Chondrocyte (in vitro differentiated cells): ENCODE data around the gene PRR35. TPM values are rescaled to one million over a fixed set of nuclear protein-coding genes. Genes with fewer than 3 reads are reported as not detected.

Experiments used
- DNase-seq: peaks from one replicate; pipeline ENCODE4 v3.0.0; 2021; ENCODE audit warnings: mixed read lengths, low spot score
- H3K27ac Mint-ChIP-seq: one replicate; pipeline ENCODE4 v1.8.0; 2021; ENCODE audit warnings: mild to moderate bottlenecking, moderate library complexity, mixed read lengths; ENCODE audit not compliant: unreplicated experiment
- H3K27me3 Mint-ChIP-seq: 2 replicates; pipeline ENCODE4 v1.8.0; 2021; ENCODE audit warnings: low read depth, mixed read lengths
- H3K36me3 Mint-ChIP-seq: 2 replicates; pipeline ENCODE4 v1.8.0; 2021; ENCODE audit warnings: low read depth, mixed read lengths
- H3K4me1 Mint-ChIP-seq: 2 replicates; pipeline ENCODE4 v1.8.0; 2021; ENCODE audit warnings: low read depth, mild to moderate bottlenecking, mixed read lengths
- H3K4me3 Mint-ChIP-seq: one replicate; pipeline ENCODE4 v1.8.0; 2021; ENCODE audit warnings: mild to moderate bottlenecking, moderate library complexity, mixed read lengths; ENCODE audit not compliant: unreplicated experiment
- H3K9me3 Mint-ChIP-seq: 2 replicates; pipeline ENCODE4 v1.8.0; 2021; ENCODE audit warnings: low read depth, mixed read lengths
- total RNA-seq: library from RNA; stranded (reverse); gene quantifications from 3 replicates; pipeline ENCODE4 v1.2.1, GENCODE V29; 2021
- TF ChIP-seq, protein P1 (sequence below): fragments of 200-600 bp; sonication (generic); IDR thresholded peaks from 2 replicates; pipeline ENCODE4 v1.5.0; 2021; ENCODE audit warnings: antibody characterized with exemption, mild to moderate bottlenecking, moderate library complexity

The PRR35 gene
- total RNA-seq, 1 donor from 2014 or later = not detected

DNA sequence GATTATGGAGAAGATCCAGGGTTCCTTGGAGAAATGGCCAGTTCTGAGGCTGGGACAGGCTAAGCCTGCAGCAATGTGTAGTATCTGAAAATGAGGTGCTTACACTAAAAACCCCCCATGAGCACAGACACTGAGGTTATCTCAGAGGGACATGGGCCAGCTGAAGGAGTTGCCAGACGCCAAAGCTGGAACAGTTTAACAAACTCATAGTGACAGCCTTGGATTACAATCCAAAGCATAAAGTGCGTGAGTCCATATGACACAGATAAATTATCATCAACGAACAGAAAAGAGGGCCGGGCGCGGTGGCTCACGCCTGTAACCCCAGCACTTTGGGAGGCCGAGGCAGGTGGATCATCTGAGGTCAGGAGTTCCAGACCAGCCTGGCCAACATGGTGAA, 43.9 kb upstream of the PRR35 start:
- H3K36me3 Mint-ChIP-seq = peaks cover 9% of the 10 kb centered on the region
- TF ChIP-seq, protein P1, sequence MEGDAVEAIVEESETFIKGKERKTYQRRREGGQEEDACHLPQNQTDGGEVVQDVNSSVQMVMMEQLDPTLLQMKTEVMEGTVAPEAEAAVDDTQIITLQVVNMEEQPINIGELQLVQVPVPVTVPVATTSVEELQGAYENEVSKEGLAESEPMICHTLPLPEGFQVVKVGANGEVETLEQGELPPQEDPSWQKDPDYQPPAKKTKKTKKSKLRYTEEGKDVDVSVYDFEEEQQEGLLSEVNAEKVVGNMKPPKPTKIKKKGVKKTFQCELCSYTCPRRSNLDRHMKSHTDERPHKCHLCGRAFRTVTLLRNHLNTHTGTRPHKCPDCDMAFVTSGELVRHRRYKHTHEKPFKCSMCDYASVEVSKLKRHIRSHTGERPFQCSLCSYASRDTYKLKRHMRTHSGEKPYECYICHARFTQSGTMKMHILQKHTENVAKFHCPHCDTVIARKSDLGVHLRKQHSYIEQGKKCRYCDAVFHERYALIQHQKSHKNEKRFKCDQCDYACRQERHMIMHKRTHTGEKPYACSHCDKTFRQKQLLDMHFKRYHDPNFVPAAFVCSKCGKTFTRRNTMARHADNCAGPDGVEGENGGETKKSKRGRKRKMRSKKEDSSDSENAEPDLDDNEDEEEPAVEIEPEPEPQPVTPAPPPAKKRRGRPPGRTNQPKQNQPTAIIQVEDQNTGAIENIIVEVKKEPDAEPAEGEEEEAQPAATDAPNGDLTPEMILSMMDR = no peak
- no peak overlapping the region for H3K27ac Mint-ChIP-seq
- no peaks in the 10 kb centered on the region for H3K9me3 Mint-ChIP-seq
- H3K4me3 Mint-ChIP-seq = no peak overlapping the region
- no peaks in the 10 kb centered on the region for H3K27me3 Mint-ChIP-seq
- DNase-seq = no peak
- no peaks in the 10 kb centered on the region for H3K4me1 Mint-ChIP-seq

DNA sequence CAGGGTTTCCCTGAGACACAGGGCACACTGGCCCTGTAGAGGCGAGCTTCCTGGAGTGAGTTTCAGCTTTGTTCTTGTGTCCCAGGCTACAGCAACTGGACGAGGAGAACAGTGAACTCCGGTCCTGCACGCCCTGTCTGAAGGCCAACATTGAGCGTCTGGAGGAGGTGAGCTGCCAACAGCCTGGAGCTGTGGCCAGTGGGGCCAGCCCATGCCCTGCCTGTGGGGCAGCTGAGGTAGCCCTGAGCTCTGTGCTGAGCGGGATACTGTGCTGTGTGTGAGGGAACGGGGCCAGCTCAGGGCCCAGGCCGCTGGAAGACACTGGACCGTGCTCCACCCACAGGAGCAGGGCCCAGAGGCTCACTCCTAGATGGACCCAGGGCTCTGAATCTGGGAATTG, 41.3 kb upstream of the PRR35 start:
- no peaks in the 10 kb centered on the region for H3K9me3 Mint-ChIP-seq
- H3K36me3 Mint-ChIP-seq = peaks cover 9% of the 10 kb centered on the region

DNA sequence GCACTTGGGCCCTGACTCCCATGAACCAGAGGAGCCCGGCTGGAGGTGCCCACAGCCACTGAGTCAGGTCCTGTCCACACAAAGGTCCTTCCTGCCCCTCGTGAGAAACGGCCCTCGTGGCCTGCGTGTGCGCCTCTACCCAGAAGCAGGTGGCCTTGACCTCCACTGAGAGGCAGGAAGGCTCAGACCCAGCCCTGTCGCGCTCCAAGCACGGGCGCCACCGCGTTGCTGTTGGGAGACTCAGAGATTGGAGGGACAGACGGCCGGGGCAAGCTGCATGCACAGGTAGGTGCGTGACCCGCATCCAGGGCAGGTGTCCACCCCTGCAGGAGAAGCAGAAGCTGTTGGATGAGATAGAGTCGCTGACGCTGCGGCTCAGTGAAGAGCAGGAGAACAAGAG, 40.8 kb upstream of the PRR35 start:
- H3K27ac Mint-ChIP-seq = no peak overlapping the region
- H3K4me1 Mint-ChIP-seq = peaks cover 6% of the 10 kb centered on the region
- TF ChIP-seq, protein P1 = no peak
- H3K36me3 Mint-ChIP-seq = peaks cover 7% of the 10 kb centered on the region
- no peaks in the 10 kb centered on the region for H3K9me3 Mint-ChIP-seq
- H3K27me3 Mint-ChIP-seq = no peaks in the 10 kb centered on the region
- DNase-seq = no peak
- H3K4me3 Mint-ChIP-seq = no peak overlapping the region

More for the DNA sequence above, 41.3 kb upstream of the PRR35 start:
- DNase-seq = peak; percentile 54
- Mint-ChIP-seq H3K27ac (no peak overlapping the region), H3K27me3 (no peaks in the 10 kb centered on the region), H3K4me1 (no peaks in the 10 kb centered on the region), H3K4me3 (no peak overlapping the region)
- TF ChIP-seq, protein P1 = no peak

DNA sequence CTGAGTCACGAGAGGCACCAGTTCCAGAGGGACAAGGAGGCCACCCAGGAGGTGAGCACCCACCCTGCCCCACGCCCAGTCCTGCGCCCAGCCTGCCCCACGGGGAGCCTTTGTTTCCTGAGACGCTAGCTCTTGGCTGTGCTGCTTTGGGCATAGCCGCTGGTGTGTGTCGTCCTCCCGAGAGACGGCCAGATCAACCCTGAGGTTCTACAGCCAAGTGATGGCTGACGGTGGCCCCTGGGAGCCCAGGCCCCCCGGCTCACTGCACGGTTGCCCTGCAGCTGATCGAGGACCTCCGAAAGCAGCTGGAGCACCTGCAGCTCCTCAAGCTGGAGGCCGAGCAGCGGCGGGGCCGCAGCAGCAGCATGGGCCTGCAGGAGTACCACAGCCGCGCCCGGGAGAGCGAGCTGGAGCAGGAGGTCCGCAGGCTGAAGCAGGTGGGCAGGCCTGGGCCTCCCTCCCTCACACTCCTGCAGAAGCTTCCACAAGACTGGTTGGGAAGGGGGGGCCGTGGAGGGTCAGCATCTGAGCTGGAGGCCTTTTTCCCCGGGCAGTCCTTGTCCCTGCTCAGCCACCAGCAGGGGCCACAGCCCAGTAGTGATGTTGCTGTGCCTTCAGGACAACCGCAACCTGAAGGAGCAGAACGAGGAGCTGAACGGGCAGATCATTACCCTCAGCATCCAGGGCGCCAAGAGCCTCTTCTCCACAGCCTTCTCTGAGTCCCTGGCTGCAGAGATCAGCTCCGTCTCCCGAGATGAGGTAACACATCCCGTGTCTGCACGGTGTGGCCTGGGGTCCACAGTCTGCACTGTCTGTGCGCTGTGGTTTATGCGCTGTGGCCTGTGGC, 40.1 kb upstream of the PRR35 start:
- Mint-ChIP-seq H3K27ac (no peak overlapping the region), H3K4me1 (peaks cover 6% of the 10 kb centered on the region), H3K9me3 (no peaks in the 10 kb centered on the region), H3K4me3 (no peak overlapping the region), H3K27me3 (no peaks in the 10 kb centered on the region), H3K36me3 (peaks cover 5% of the 10 kb centered on the region)
- TF ChIP-seq, protein P1 = no peak
- DNase-seq = no peak

DNA sequence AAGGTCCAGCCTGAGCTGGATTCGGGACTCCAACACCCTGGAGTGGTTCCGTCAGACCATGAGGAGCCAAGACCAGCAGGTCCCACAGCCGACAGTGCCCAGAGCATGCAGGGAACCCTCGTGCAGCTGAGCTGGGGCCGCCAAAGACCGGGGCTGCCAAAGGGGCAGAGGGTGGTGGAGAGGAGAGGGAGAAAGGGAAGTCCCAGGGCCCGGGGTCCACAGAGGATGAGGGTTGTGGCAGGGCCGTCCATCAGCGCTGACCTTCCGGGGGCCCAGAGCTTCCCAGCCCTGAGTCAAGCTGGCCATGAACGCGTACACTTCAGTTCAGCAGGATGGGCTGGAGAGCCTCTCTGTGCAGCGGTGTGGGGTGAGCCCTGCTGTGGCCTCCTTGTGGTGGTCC, 39.3 kb upstream of the PRR35 start:
- Mint-ChIP-seq H3K36me3 (peaks cover 7% of the 10 kb centered on the region), H3K9me3 (no peaks in the 10 kb centered on the region), H3K27me3 (no peaks in the 10 kb centered on the region), H3K4me3 (no peak overlapping the region), H3K4me1 (peaks cover 14% of the 10 kb centered on the region), H3K27ac (no peak overlapping the region)
- TF ChIP-seq, protein P1 = no peak
- DNase-seq = no peak
